HG03457 (cell line): Measurements from ENCODE around the gene STXBP2.

Experiments used
- ATAC-seq: cut with Tn5 transposase; IDR thresholded peaks from one replicate; pipeline ENCODE4 v1.9.1; 2021; ENCODE audit warnings: moderate number of reproducible peaks; ENCODE audit not compliant: unreplicated experiment

The STXBP2 gene

GRCh38 chr19:7648265-7649014, 11.5 kb downstream of the STXBP2 start:
- no peak for ATAC-seq

GRCh38 chr19:7650148-7650547, 13.2 kb downstream of the STXBP2 start:
- ATAC-seq = no peak

GRCh38 chr19:7652061-7652641, 15.2 kb downstream of the STXBP2 start:
- no peak for ATAC-seq

DNA sequence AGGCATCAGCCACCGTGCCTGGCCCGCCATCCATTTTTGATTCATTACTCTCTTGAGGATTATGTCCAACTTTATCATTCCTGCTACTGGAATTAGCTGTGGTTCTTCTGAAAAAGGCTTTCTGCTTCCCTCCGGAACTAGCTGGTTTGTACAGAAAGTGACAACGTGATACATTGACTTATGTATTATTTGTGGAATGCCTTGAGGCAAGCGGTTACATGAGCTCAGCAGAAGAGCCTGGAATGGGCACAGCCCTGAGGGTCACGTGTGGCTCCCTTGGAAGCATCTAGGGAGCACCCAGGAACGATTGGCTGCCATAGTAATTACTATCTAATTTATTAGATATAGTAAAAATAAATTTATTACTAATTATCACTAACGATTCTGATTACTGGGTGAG, 17.5 kb downstream of the STXBP2 start:
- ATAC-seq = no peak

- ATAC-seq = no peak
Observed at GRCh38 chr19:7655581-7655980, 18.7 kb downstream of the STXBP2 start.

- no peak for ATAC-seq
Observed at GRCh38 chr19:7657131-7657751, 20.3 kb downstream of the STXBP2 start.

- ATAC-seq = no peak
Observed at GRCh38 chr19:7658219-7658686, 21.3 kb downstream of the STXBP2 start.

- ATAC-seq = no peak
Observed at GRCh38 chr19:7661744-7662538, 25.0 kb downstream of the STXBP2 start.

DNA sequence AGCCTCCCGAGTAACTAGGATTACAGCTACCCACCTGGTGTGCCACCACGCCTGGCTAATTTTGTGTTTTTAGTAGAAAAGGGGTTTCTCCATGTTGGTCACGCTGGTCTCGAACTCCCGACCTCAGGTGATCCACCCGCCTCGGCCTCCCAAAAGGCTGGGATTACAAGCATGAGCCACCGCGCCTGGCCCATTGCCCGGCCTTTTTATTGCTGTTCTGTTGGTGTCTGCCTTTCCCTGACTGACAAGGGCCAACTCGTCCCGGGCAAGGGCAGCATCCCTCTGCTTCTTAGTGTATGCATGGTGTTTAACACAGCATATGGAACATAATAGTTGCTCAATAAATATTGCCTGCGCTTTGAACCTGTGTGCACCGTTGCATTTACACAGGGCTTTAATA, 25.7 kb downstream of the STXBP2 start:
- no peak for ATAC-seq

GRCh38 chr19:7663706-7664105, 26.8 kb downstream of the STXBP2 start:
- ATAC-seq = no peak

- no peak for ATAC-seq
Observed at GRCh38 chr19:7665076-7665475, 28.2 kb downstream of the STXBP2 start.

- ATAC-seq = no peak
Observed at GRCh38 chr19:7668842-7669241, 31.9 kb downstream of the STXBP2 start, which contains the start of gene RETN. RETN (plus strand) TSS chr19:7669049; CDS start chr19:7669327, 278 bp downstream.

GRCh38 chr19:7669641-7670040, 32.7 kb downstream of the STXBP2 start:
- no peak for ATAC-seq

GRCh38 chr19:7670150-7670783, 33.4 kb downstream of the STXBP2 start:
- ATAC-seq = no peak

GRCh38 chr19:7670790-7671189, 33.9 kb downstream of the STXBP2 start:
- no peak for ATAC-seq

GRCh38 chr19:7672522-7672921, 35.6 kb downstream of the STXBP2 start:
- no peak for ATAC-seq

DNA sequence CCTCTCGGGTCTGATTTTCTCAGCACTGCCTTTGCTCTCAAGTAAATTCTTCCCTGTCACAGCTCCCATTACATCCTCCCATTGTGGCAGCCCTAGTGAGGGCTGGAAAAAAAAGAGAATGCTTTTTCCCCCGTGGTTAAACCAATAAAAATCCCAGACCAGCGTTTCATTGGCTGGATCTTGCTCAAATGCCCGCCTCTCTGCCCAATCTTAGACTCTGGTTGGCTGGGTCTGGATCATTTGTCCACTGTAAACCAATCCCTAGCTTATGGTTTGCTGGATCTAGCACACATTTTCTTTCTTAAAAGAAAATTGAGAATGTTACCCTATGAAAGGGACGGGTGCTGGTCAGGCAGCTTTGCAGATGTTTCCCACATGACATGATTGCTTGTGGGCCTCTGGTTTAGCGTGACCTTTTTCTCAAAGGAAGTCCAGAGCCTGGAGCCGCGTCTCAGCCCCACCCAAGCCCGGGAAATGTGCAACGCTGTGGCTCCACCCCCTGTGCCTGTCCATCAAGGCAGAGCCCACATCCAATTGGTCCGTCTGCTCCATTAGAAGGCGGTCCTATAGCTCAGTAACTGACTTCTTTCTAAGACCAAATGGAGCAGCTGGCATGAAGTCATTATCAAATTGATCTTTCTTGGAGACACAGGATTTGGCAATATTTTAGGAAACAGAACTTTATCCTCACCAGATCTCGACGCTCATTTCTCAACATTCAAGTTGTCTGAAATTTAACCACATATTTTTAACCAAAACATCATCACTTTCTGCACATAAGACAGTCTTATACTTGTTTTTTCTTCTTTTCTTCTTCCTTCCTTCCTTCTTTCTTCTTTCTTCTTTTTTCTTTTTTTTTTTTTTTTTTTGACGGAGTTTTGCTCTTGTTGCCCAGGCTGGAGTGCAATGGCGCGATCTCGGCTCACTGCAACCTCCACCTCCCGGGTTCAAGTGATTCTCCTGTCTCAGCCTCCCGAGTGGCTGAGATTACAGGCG, 37.4 kb downstream of the STXBP2 start:
- ATAC-seq = no peak

DNA sequence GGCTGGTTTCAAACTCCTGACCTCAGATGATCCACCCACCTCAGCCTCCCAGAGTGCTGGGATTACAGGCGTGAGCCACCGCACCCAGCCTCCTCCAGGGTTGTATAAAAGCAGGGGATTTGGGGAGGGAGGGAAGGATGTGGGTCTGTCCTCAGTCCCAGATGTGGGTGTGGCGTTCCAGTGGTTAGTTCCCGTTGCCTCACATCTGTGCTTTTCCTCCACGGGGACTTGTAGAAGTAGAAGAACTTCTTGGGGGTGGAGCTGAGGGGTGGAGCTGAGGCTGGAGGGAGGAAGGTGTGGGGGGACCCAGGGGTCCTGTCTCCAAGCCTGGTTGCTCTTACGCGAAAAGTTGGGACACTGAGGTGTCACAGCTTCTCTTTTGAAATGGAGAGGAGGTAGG, 39.5 kb downstream of the STXBP2 start:
- no peak for ATAC-seq

DNA sequence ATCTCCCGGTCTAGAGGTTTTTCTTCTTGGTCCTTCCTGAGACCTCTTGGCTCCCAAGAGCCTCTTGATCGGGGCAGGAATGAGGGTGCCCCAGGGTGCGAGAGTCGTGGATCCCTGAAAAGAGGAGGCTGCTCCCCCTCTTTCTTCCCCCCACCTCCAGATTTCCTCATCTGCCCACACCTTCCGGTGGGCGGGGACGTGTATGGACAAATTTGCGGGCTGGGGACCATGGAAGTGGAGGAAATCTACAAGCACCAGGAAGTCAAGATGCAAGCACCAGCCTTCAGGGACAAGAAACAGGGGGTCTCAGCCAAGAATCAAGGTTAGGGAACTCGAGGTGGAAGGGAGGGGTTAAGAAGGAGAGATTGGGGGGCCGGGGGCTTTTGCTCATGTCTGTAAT, 39.9 kb downstream of the STXBP2 start, which contains the start of gene MCEMP1:
TSS of gene MCEMP1 (plus strand) at position 237 of the 400 bp plus-strand sequence. CDS start at position 268, 31 bp downstream.
- ATAC-seq = no peak
